Measurements from ENCODE around the gene GPR143.

Gene GPR143

DNA sequence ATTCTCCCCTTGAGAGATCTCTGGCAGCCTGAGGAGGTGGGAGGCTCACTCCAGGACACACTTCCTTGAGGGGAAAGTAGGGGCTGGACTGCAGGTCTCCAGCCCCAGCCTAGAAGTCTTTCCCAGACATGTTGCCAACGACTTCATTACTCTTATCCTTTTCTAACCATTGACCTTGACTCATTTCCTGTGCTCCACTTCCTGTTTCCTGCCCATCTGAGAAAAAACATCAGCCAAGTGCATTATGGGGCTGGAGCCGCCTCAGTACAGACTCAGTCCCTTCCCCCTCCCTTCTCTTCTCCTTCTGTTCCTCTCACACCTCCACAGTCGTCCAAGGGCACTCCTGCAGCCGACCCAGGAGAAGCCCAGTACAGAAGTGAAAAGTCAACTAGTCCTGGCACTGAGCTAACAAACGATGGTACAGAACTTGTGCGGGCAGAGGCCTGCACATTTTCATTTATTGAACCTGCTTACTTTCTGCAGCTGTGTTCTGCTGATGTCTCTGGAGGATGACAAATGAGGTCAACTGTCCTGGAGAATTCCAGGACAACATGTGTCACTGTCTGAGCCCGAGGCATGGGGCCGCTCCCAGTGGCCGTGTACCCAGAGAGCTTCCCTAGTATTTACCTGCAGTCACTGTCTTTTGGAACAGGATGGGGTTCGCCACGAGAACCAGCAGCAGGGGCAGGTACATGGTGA, 20.1 kb downstream of the GPR143 start:
- Mint-ChIP-seq H3K36me3 (peaks cover 5% of the 10 kb centered on the region), H3K27ac (no peak overlapping the region), H3K9me3 (ENCODE audit: low read depth) (no peaks in the 10 kb centered on the region), H3K27me3 (no peaks in the 10 kb centered on the region), H3K4me3 (no peak overlapping the region), H3K4me1 (ENCODE audit: low read depth) (peaks cover 13% of the 10 kb centered on the region)

- no peaks in the 10 kb centered on the region for H3K4me1 Mint-ChIP-seq (ENCODE audit: low read depth)
- H3K27ac Mint-ChIP-seq = no peak overlapping the region
- no peaks in the 10 kb centered on the region for H3K9me3 Mint-ChIP-seq (ENCODE audit: low read depth)
- H3K4me3 Mint-ChIP-seq = no peak overlapping the region
- no peaks in the 10 kb centered on the region for H3K27me3 Mint-ChIP-seq
- H3K36me3 Mint-ChIP-seq = peaks cover 3% of the 10 kb centered on the region
These were observed 26.5 kb downstream of the GPR143 start for GRCh38 chrX:9739130-9739529.

DNA sequence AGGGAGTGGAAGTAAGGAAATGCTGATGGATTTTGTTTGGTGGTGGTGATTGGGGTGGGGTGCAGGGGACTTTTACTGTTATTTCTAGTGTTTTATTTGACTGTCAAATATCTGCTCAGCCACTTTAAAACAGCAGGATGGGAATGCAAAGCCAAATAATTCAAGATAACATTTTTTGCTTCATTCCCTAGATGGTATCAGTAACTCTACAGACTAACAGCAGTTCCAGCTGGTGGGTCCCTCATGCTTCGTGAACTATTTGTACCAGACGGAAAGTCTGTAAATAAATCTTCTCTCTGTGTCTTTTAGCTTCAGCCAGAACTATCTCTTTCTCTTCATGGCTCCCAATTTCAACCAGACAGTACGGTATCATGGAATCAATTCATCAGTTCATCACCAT, 27.5 kb downstream of the GPR143 start:
- Mint-ChIP-seq H3K4me1 (ENCODE audit: low read depth) (no peaks in the 10 kb centered on the region), H3K4me3 (no peak overlapping the region), H3K36me3 (no peaks in the 10 kb centered on the region)

DNA sequence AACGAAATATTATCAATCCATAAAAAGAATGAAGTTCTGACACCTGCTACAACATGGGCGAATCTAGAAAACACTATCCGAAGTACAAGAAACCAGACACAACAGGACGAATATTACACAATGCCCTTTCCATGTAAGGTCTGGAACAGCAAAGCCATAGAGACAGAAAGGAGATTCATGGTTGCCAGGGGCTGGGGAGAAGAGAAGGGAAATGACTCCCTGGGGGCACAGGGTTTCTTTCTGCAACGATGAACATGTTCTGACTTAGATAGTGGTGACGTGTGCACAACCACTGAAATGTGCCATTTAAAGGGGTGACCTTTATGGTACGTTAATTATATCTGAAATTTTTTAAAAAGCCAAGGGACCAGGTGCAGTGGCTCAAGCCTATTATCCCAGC, 28.3 kb downstream of the GPR143 start:
- H3K36me3 Mint-ChIP-seq = no peaks in the 10 kb centered on the region
- no peak overlapping the region for H3K4me3 Mint-ChIP-seq
- H3K9me3 Mint-ChIP-seq (ENCODE audit: low read depth) = no peaks in the 10 kb centered on the region
- no peaks in the 10 kb centered on the region for H3K4me1 Mint-ChIP-seq (ENCODE audit: low read depth)
- H3K27ac Mint-ChIP-seq = no peak overlapping the region
- H3K27me3 Mint-ChIP-seq = no peaks in the 10 kb centered on the region

More for the DNA sequence above, 27.5 kb downstream of the GPR143 start:
- H3K27me3 Mint-ChIP-seq = no peaks in the 10 kb centered on the region
- H3K27ac Mint-ChIP-seq = no peak overlapping the region
- no peaks in the 10 kb centered on the region for H3K9me3 Mint-ChIP-seq (ENCODE audit: low read depth)

DNA sequence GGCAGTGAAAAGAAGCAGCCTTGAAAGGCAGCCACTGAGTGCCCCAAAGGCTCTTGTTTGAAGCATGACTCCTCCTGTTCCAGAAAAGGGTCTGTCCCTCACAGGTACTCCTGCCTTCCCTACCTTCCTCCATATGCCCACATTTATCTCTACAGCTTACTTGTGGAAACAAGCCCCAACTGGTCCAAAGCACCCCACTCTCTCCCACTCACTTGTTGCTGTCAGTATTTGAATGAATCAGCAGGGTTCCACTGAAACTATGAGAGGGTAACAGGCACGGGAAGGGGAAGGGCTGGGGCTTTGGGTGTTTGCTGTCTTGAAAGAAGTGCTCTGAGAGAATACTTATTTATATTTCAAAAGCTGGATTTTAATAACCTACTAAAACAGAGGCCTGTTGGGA, 34.9 kb downstream of the GPR143 start:
- Mint-ChIP-seq H3K27ac (no peak overlapping the region), H3K36me3 (no peaks in the 10 kb centered on the region), H3K4me3 (no peak overlapping the region), H3K4me1 (ENCODE audit: low read depth) (no peaks in the 10 kb centered on the region), H3K9me3 (ENCODE audit: low read depth) (no peaks in the 10 kb centered on the region), H3K27me3 (no peaks in the 10 kb centered on the region)

DNA sequence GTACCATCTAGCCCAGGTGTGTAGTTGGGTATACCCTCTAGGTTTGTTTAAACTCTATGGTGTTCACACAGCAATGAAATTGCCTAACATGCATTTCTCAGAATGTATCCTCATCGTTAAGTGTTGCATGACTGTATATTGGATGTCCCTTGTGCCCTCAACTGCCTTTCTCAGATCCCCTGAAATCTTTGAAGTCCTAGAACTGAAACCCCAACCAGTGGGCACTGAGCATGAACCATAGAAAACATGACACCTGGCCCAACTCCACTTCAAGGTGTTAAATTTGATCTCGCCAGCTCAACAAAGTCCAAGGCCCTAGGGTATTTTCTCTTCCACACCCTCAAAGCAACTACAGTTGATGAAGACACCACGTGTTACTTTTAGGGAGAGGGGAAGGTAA, 35.6 kb downstream of the GPR143 start:
- H3K27me3 Mint-ChIP-seq = no peaks in the 10 kb centered on the region
- H3K4me3 Mint-ChIP-seq = no peak overlapping the region
- no peak overlapping the region for H3K27ac Mint-ChIP-seq
- no peaks in the 10 kb centered on the region for H3K4me1 Mint-ChIP-seq (ENCODE audit: low read depth)
- H3K9me3 Mint-ChIP-seq (ENCODE audit: low read depth) = no peaks in the 10 kb centered on the region
- no peaks in the 10 kb centered on the region for H3K36me3 Mint-ChIP-seq

GRCh38 chrX:9729171-9729885, 36.3 kb downstream of the GPR143 start:
- H3K36me3 Mint-ChIP-seq = no peaks in the 10 kb centered on the region
- no peaks in the 10 kb centered on the region for H3K4me1 Mint-ChIP-seq (ENCODE audit: low read depth)
- no peaks in the 10 kb centered on the region for H3K9me3 Mint-ChIP-seq (ENCODE audit: low read depth)
- H3K27ac Mint-ChIP-seq = no peak overlapping the region
- no peaks in the 10 kb centered on the region for H3K27me3 Mint-ChIP-seq
- no peak overlapping the region for H3K4me3 Mint-ChIP-seq

DNA sequence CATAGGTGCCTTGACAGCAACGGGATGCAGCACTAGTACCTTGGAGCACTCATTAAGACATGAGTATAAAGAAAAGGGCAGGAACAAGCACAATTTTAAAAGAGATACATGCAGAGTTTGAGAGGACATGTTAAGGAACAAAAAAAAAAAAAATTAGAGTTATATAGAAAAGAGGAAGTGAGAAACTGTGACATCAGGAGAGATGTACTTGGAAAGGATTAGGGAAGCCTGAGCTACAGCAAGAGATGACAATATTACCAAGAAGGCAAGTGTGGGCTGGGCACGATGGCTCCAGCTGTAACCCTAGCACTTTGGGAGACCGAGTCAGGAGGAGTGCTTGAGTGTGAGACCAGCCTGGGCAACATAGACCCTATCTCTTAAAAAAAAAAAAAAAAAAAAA, 37.4 kb downstream of the GPR143 start:
- H3K27me3 Mint-ChIP-seq = no peaks in the 10 kb centered on the region
- peaks cover 1% of the 10 kb centered on the region for H3K9me3 Mint-ChIP-seq (ENCODE audit: low read depth)
- H3K27ac Mint-ChIP-seq = no peak overlapping the region
- no peaks in the 10 kb centered on the region for H3K4me1 Mint-ChIP-seq (ENCODE audit: low read depth)
- peaks cover 1% of the 10 kb centered on the region for H3K36me3 Mint-ChIP-seq
- H3K4me3 Mint-ChIP-seq = no peak overlapping the region

- no peak overlapping the region for H3K4me3 Mint-ChIP-seq
- no peaks in the 10 kb centered on the region for H3K4me1 Mint-ChIP-seq (ENCODE audit: low read depth)
- H3K36me3 Mint-ChIP-seq = peaks cover 18% of the 10 kb centered on the region
- peaks cover 9% of the 10 kb centered on the region for H3K9me3 Mint-ChIP-seq (ENCODE audit: low read depth)
- no peak overlapping the region for H3K27ac Mint-ChIP-seq
- H3K27me3 Mint-ChIP-seq = no peaks in the 10 kb centered on the region
These were observed 40.9 kb downstream of the GPR143 start for GRCh38 chrX:9724711-9725110.

DNA sequence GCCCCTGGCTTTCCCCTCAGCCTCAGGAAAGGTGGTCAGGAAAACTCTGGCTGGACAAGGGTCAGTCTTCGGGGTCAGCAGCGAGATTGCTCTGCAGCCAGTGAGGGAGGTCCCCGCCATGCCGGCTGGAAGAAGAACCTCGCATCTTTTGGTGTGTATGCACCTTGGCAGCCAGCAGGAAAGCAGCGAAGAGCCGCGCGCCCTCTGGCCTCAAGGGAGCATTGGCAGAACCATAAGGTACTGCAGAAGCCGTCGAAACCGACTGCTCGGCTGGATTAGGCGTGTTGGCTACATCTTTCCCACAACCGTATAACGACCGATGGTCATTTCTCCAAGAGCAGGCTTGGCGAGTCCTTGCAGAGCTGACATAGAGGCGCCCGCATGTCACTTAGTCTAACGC, 48.3 kb downstream of the GPR143 start:
- no peaks in the 10 kb centered on the region for H3K27me3 Mint-ChIP-seq
- H3K27ac Mint-ChIP-seq = no peak overlapping the region
- H3K4me3 Mint-ChIP-seq = no peak overlapping the region
- peaks cover 4% of the 10 kb centered on the region for H3K9me3 Mint-ChIP-seq (ENCODE audit: low read depth)
- H3K36me3 Mint-ChIP-seq = peaks cover 30% of the 10 kb centered on the region
- no peaks in the 10 kb centered on the region for H3K4me1 Mint-ChIP-seq (ENCODE audit: low read depth)

- no peak overlapping the region for H3K27ac Mint-ChIP-seq
- H3K36me3 Mint-ChIP-seq = peaks cover 3% of the 10 kb centered on the region
- H3K27me3 Mint-ChIP-seq = no peaks in the 10 kb centered on the region
- peaks cover 6% of the 10 kb centered on the region for H3K4me1 Mint-ChIP-seq (ENCODE audit: low read depth)
- H3K9me3 Mint-ChIP-seq (ENCODE audit: low read depth) = no peaks in the 10 kb centered on the region
- no peak overlapping the region for H3K4me3 Mint-ChIP-seq
These were observed 55.3 kb downstream of the GPR143 start for GRCh38 chrX:9710332-9710731.

GRCh38 chrX:9708923-9709553, 56.6 kb downstream of the GPR143 start:
- no peak overlapping the region for H3K4me3 Mint-ChIP-seq
- peaks cover 6% of the 10 kb centered on the region for H3K4me1 Mint-ChIP-seq (ENCODE audit: low read depth)
- no peaks in the 10 kb centered on the region for H3K27me3 Mint-ChIP-seq
- peaks cover 3% of the 10 kb centered on the region for H3K36me3 Mint-ChIP-seq
- no peaks in the 10 kb centered on the region for H3K9me3 Mint-ChIP-seq (ENCODE audit: low read depth)
- H3K27ac Mint-ChIP-seq = peak overlapping the region; percentile 73

DNA sequence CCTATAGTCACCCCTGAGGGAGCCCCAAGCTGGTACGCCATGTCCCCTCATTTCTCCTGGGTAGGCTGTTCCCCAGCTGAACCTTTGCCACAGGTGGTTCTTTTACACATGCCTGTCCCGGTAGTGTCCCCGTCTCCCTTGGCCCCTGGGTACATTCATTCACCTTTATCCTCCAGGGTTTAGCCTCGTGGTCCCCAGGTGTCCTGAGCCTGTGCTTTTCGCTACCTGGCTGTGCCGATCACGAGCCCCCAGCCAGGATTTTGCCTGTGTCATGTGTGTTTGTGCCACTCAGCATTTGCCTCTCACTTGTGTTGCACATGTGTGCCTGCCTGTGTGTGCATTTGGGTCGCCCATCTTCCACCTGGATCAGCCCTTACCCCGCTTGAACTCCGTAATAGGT, 57.6 kb downstream of the GPR143 start:
- Mint-ChIP-seq H3K36me3 (peaks cover 7% of the 10 kb centered on the region), H3K9me3 (ENCODE audit: low read depth) (no peaks in the 10 kb centered on the region), H3K27ac (no peak overlapping the region)

GRCh38 chrX:9707306-9708033, 58.2 kb downstream of the GPR143 start:
- Mint-ChIP-seq H3K9me3 (ENCODE audit: low read depth) (no peaks in the 10 kb centered on the region), H3K4me1 (ENCODE audit: low read depth) (peaks cover 6% of the 10 kb centered on the region), H3K27ac (no peak overlapping the region), H3K27me3 (no peaks in the 10 kb centered on the region), H3K4me3 (no peak overlapping the region), H3K36me3 (peaks cover 7% of the 10 kb centered on the region)

More for the DNA sequence above, 57.6 kb downstream of the GPR143 start:
- H3K27me3 Mint-ChIP-seq = no peaks in the 10 kb centered on the region
- no peak overlapping the region for H3K4me3 Mint-ChIP-seq
- H3K4me1 Mint-ChIP-seq (ENCODE audit: low read depth) = peaks cover 6% of the 10 kb centered on the region

DNA sequence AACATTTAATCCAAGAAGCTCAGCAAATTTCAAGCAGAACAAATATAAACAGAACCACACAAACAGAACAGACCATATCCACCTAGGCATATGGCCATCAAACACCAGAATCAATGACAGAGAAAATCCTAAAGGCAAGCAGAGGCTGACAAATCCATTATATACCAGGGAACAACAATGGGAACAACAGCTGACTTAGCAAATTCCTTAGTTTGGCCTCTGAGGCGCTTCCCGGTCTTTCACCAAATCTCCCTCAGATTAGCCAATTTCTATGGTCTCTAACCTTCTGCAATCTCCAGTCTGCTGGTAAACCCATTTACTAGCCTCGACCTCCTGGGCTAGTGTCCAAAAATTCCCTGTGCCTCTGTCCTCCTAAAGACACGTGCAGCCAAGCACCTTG, 59.2 kb downstream of the GPR143 start:
- Mint-ChIP-seq H3K36me3 (peaks cover 7% of the 10 kb centered on the region), H3K9me3 (ENCODE audit: low read depth) (no peaks in the 10 kb centered on the region), H3K4me3 (no peak overlapping the region), H3K4me1 (ENCODE audit: low read depth) (peaks cover 6% of the 10 kb centered on the region), H3K27ac (peak overlapping the region; percentile 5), H3K27me3 (no peaks in the 10 kb centered on the region)
